NCI-H187 (cell line): ENCODE measurements around the gene HEATR3.

Experiments used
- DNase-seq, 2 experiments: peaks; one replicate each; lab custom pipeline; 2025; lab: John Stamatoyannopoulos, UW

The HEATR3 gene

GRCh38 chr16:50065624-50066481 lies at the start of gene HEATR3:
Gene HEATR3, plus strand, starts transcription at chr16:50065970. Its CDS starts 162 bp downstream, at chr16:50066132.
- peak; percentile 64 to 68 for DNase-seq

- DNase-seq: no peak
Observed at GRCh38 chr16:50017553-50017952, 48.2 kb upstream of the HEATR3 start.

- no peak for DNase-seq
Observed at GRCh38 chr16:50021544-50021943, 44.2 kb upstream of the HEATR3 start.

GRCh38 chr16:50023641-50024040 lies 42.1 kb upstream of the HEATR3 start:
- DNase-seq: no peak

- DNase-seq: no peak
Observed at GRCh38 chr16:50024207-50024606, 41.6 kb upstream of the HEATR3 start.

GRCh38 chr16:50024684-50025536 lies 40.9 kb upstream of the HEATR3 start, which contains the start of gene CNEP1R1:
Gene CNEP1R1, plus strand, starts transcription at chr16:50025225. Its CDS starts 91 bp downstream, at chr16:50025316.
- peak; percentile 64 to 73 for DNase-seq

GRCh38 chr16:50025537-50025931 lies 40.2 kb upstream of the HEATR3 start:
- DNase-seq: no peak

- no peak for DNase-seq
Observed at GRCh38 chr16:50027829-50028228, 37.9 kb upstream of the HEATR3 start.

- no peak for DNase-seq
Observed at GRCh38 chr16:50035468-50035992, 30.2 kb upstream of the HEATR3 start.

GRCh38 chr16:50036426-50036825 lies 29.3 kb upstream of the HEATR3 start:
- DNase-seq: no peak

- no peak for DNase-seq
Observed at GRCh38 chr16:50037662-50038220, 28.0 kb upstream of the HEATR3 start.

GRCh38 chr16:50038286-50038685 lies 27.5 kb upstream of the HEATR3 start:
- DNase-seq: no peak

- no peak for DNase-seq
Observed at GRCh38 chr16:50038756-50039529, 26.8 kb upstream of the HEATR3 start.

- DNase-seq: no peak
Observed at GRCh38 chr16:50040018-50040417, 25.8 kb upstream of the HEATR3 start.

- DNase-seq: no peak
Observed at GRCh38 chr16:50040710-50041109, 25.1 kb upstream of the HEATR3 start.

GRCh38 chr16:50043358-50043757 lies 22.4 kb upstream of the HEATR3 start:
- DNase-seq: no peak

GRCh38 chr16:50045412-50045811 lies 20.4 kb upstream of the HEATR3 start:
- no peak for DNase-seq

- no peak for DNase-seq
Observed at GRCh38 chr16:50046853-50047252, 18.9 kb upstream of the HEATR3 start.

- no peak for DNase-seq
Observed at GRCh38 chr16:50047864-50048263, 17.9 kb upstream of the HEATR3 start.

GRCh38 chr16:50050802-50051201 lies 15.0 kb upstream of the HEATR3 start:
- no peak for DNase-seq

GRCh38 chr16:50056226-50056625 lies 9.5 kb upstream of the HEATR3 start:
- DNase-seq: no peak
